C4-2B (cell line): ENCODE data around the gene COP1.

Source experiments
- H3K27ac ChIP-seq: fragments of 450-650 bp; 2 replicates; pipeline ENCODE4 v1.5.1; 2017
- CTCF ChIP-seq: fragments of 450-650 bp; conservative IDR thresholded peaks from 2 replicates; pipeline ENCODE4 v1.5.1; 2017; ENCODE audit warnings: mild to moderate bottlenecking
- ZFX ChIP-seq: fragments of 450-650 bp; IDR thresholded peaks from 2 replicates; pipeline ENCODE4 v1.6.1; 2017

Gene COP1

GRCh38 chr1:176225911-176226310 is 18.8 kb upstream of the COP1 start:
- TF ChIP-seq ZFX (no peak), CTCF (no peak)
- H3K27ac ChIP-seq: no peak overlapping the region

GRCh38 chr1:176225479-176225875 is 18.4 kb upstream of the COP1 start:
- no peak overlapping the region for H3K27ac ChIP-seq
- TF ChIP-seq CTCF (no peak), ZFX (no peak)

GRCh38 chr1:176222196-176222595 is 15.1 kb upstream of the COP1 start:
- no peak for TF ChIP-seq CTCF
- no peak for TF ChIP-seq ZFX
- no peak overlapping the region for H3K27ac ChIP-seq

GRCh38 chr1:176220100-176220689 is 13.1 kb upstream of the COP1 start:
- no peak for TF ChIP-seq ZFX
- TF ChIP-seq CTCF: no peak
- no peak overlapping the region for H3K27ac ChIP-seq

GRCh38 chr1:176217461-176218099 is 10.5 kb upstream of the COP1 start:
- TF ChIP-seq CTCF (no peak), ZFX (no peak)
- H3K27ac ChIP-seq: no peak overlapping the region

GRCh38 chr1:176216031-176216430 is 8.9 kb upstream of the COP1 start:
- TF ChIP-seq CTCF (no peak), ZFX (no peak)
- no peak overlapping the region for H3K27ac ChIP-seq

GRCh38 chr1:176211396-176212165 is 4.5 kb upstream of the COP1 start:
- no peak overlapping the region for H3K27ac ChIP-seq
- TF ChIP-seq ZFX (no peak), CTCF (no peak)
